ENCODE measurements around the gene ZNF148. TPM values are rescaled to one million over a fixed set of nuclear protein-coding genes. Genes with fewer than 3 reads are reported as not detected.

ZNF148 gene
- total RNA-seq, 2 experiments from 2014 or later: 30.3 to 37.7 TPM

GRCh38 chr3:125271127-125271526 is 104.0 kb downstream of the ZNF148 start:
- ATAC-seq: no peak
- peaks cover 11% of the 10 kb centered on the region for H3K4me1 Mint-ChIP-seq

GRCh38 chr3:125267460-125267859 is 107.7 kb downstream of the ZNF148 start:
- ChIA-PET POLR2A (no interaction called here), CTCF (interaction anchor here (0.6 to 0.8 kb wide), 3 partner anchors 50 to 81 kb away, joined by 3 to 4 read pairs (median 3); no protein-coding TSS in a partner anchor)
- DNase-seq: no peak
- Mint-ChIP-seq H3K4me3 (no peak overlapping the region), H3K4me1 (peaks cover 11% of the 10 kb centered on the region), H3K9me3 (ENCODE audit: low read depth) (no peaks in the 10 kb centered on the region), H3K27ac (no peak overlapping the region), H3K36me3 (ENCODE audit: low read depth) (peaks cover 37% of the 10 kb centered on the region), H3K27me3 (no peaks in the 10 kb centered on the region)
- intact Hi-C loops (cut with DNase I, micrococcal nuclease): no loop called here
- ATAC-seq: no peak

More at GRCh38 chr3:125271127-125271526, 104.0 kb downstream of the ZNF148 start:
- intact Hi-C loops (cut with DNase I, micrococcal nuclease): no loop called here
- ChIA-PET POLR2A (no interaction called here), CTCF (interaction anchor here (1.0 kb wide), 1 partner anchor 11 kb away, joined by 3 read pairs; no protein-coding TSS in a partner anchor)
- no peak for DNase-seq
- Mint-ChIP-seq H3K27me3 (no peaks in the 10 kb centered on the region), H3K27ac (no peak overlapping the region), H3K9me3 (ENCODE audit: low read depth) (no peaks in the 10 kb centered on the region), H3K36me3 (ENCODE audit: low read depth) (peaks cover 30% of the 10 kb centered on the region), H3K4me3 (no peak overlapping the region)

GRCh38 chr3:125266971-125267370 is 108.2 kb downstream of the ZNF148 start:
- no peak overlapping the region for H3K27ac Mint-ChIP-seq
- DNase-seq (no peak), ATAC-seq (no peak)
- intact Hi-C loops (cut with DNase I, micrococcal nuclease): no loop called here
- no peak overlapping the region for H3K4me3 Mint-ChIP-seq
- peaks cover 35% of the 10 kb centered on the region for H3K36me3 Mint-ChIP-seq (ENCODE audit: low read depth)
- ChIA-PET CTCF (interaction anchor here (0.6 to 0.8 kb wide), 3 partner anchors 50 to 80 kb away, joined by 3 to 4 read pairs (median 3); no protein-coding TSS in a partner anchor), POLR2A (no interaction called here)
- H3K9me3 Mint-ChIP-seq (ENCODE audit: low read depth): no peaks in the 10 kb centered on the region
- no peaks in the 10 kb centered on the region for H3K27me3 Mint-ChIP-seq
- H3K4me1 Mint-ChIP-seq: peaks cover 11% of the 10 kb centered on the region

GRCh38 chr3:125262161-125262560 is 113.0 kb downstream of the ZNF148 start:
- ATAC-seq: no peak
- intact Hi-C loops (cut with DNase I, micrococcal nuclease): no loop called here
- Mint-ChIP-seq H3K27ac (no peak overlapping the region), H3K4me3 (no peak overlapping the region), H3K4me1 (peaks cover 14% of the 10 kb centered on the region), H3K27me3 (no peaks in the 10 kb centered on the region), H3K9me3 (ENCODE audit: low read depth) (peaks cover 4% of the 10 kb centered on the region), H3K36me3 (ENCODE audit: low read depth) (peaks cover 45% of the 10 kb centered on the region)
- no peak for DNase-seq
- ChIA-PET CTCF (interaction anchor here (0.9 to 1.0 kb wide), 2 partner anchors 10 to 14 kb away, joined by 3 to 5 read pairs; no protein-coding TSS in a partner anchor), POLR2A (no interaction called here)

GRCh38 chr3:125261031-125261430 is 114.1 kb downstream of the ZNF148 start:
- ChIA-PET POLR2A (no interaction called here), CTCF (interaction anchor here (0.6 to 1.0 kb wide), 2 partner anchors 9 to 44 kb away, joined by 3 to 5 read pairs; no protein-coding TSS in a partner anchor)
- Mint-ChIP-seq H3K9me3 (ENCODE audit: low read depth) (peaks cover 8% of the 10 kb centered on the region), H3K4me3 (no peak overlapping the region), H3K27me3 (no peaks in the 10 kb centered on the region), H3K4me1 (peaks cover 5% of the 10 kb centered on the region), H3K27ac (no peak overlapping the region), H3K36me3 (ENCODE audit: low read depth) (peaks cover 41% of the 10 kb centered on the region)
- intact Hi-C loops (cut with DNase I, micrococcal nuclease): no loop called here
- no peak for ATAC-seq
- DNase-seq: no peak

- no peaks in the 10 kb centered on the region for H3K27me3 Mint-ChIP-seq
- peaks cover 5% of the 10 kb centered on the region for H3K4me1 Mint-ChIP-seq
- H3K9me3 Mint-ChIP-seq (ENCODE audit: low read depth): peaks cover 8% of the 10 kb centered on the region
- no peak overlapping the region for H3K4me3 Mint-ChIP-seq
- peaks cover 40% of the 10 kb centered on the region for H3K36me3 Mint-ChIP-seq (ENCODE audit: low read depth)
- no peak for ATAC-seq
- CTCF ChIA-PET: no interaction called here
- POLR2A ChIA-PET: no interaction called here
- intact Hi-C loops (cut with DNase I, micrococcal nuclease): no loop called here
- DNase-seq: no peak
- H3K27ac Mint-ChIP-seq: no peak overlapping the region
Measured at GRCh38 chr3:125260158-125260557, 115.0 kb downstream of the ZNF148 start.

- intact Hi-C loops (cut with DNase I, micrococcal nuclease): no loop called here
- H3K36me3 Mint-ChIP-seq (ENCODE audit: low read depth): peaks cover 47% of the 10 kb centered on the region
- no peak for DNase-seq
- H3K27me3 Mint-ChIP-seq: no peaks in the 10 kb centered on the region
- peaks cover 8% of the 10 kb centered on the region for H3K4me1 Mint-ChIP-seq
- no peak overlapping the region for H3K4me3 Mint-ChIP-seq
- no peak overlapping the region for H3K27ac Mint-ChIP-seq
- POLR2A ChIA-PET: no interaction called here
- ATAC-seq: no peak
- peaks cover 8% of the 10 kb centered on the region for H3K9me3 Mint-ChIP-seq (ENCODE audit: low read depth)
- CTCF ChIA-PET: no interaction called here
Measured at GRCh38 chr3:125257536-125257935, 117.6 kb downstream of the ZNF148 start.

- Mint-ChIP-seq H3K27me3 (no peaks in the 10 kb centered on the region), H3K36me3 (ENCODE audit: low read depth) (peaks cover 47% of the 10 kb centered on the region), H3K9me3 (ENCODE audit: low read depth) (peaks cover 8% of the 10 kb centered on the region), H3K4me1 (peaks cover 8% of the 10 kb centered on the region), H3K27ac (no peak overlapping the region), H3K4me3 (no peak overlapping the region)
- ChIA-PET POLR2A (no interaction called here), CTCF (interaction anchor here (0.6 kb wide), 1 partner anchor 274 kb away, joined by 3 read pairs; no protein-coding TSS in a partner anchor)
- no peak for DNase-seq
- intact Hi-C loops (cut with DNase I, micrococcal nuclease): no loop called here
- no peak for ATAC-seq
Measured at GRCh38 chr3:125256675-125257074, 118.5 kb downstream of the ZNF148 start.

GRCh38 chr3:125250973-125251372 is 124.2 kb downstream of the ZNF148 start:
- intact Hi-C loops (cut with DNase I, micrococcal nuclease): no loop called here
- Mint-ChIP-seq H3K27me3 (no peaks in the 10 kb centered on the region), H3K27ac (no peak overlapping the region), H3K36me3 (ENCODE audit: low read depth) (peaks cover 19% of the 10 kb centered on the region), H3K9me3 (ENCODE audit: low read depth) (no peaks in the 10 kb centered on the region), H3K4me1 (peaks cover 3% of the 10 kb centered on the region), H3K4me3 (no peak overlapping the region)
- DNase-seq (no peak), ATAC-seq (no peak)
- POLR2A ChIA-PET: no interaction called here
- CTCF ChIA-PET: interaction anchor here (0.9 kb wide), 1 partner anchor 190 kb away, joined by 3 read pairs; no protein-coding TSS in a partner anchor

GRCh38 chr3:125246237-125246636 is 128.9 kb downstream of the ZNF148 start:
- DNase-seq (no peak), ATAC-seq (no peak)
- no peaks in the 10 kb centered on the region for H3K4me1 Mint-ChIP-seq
- peaks cover 22% of the 10 kb centered on the region for H3K36me3 Mint-ChIP-seq (ENCODE audit: low read depth)
- CTCF ChIA-PET: no interaction called here
- intact Hi-C loops (cut with DNase I, micrococcal nuclease): no loop called here
- no peaks in the 10 kb centered on the region for H3K27me3 Mint-ChIP-seq
- no peak overlapping the region for H3K27ac Mint-ChIP-seq
- H3K9me3 Mint-ChIP-seq (ENCODE audit: low read depth): no peaks in the 10 kb centered on the region
- POLR2A ChIA-PET: no interaction called here
- no peak overlapping the region for H3K4me3 Mint-ChIP-seq

- no peaks in the 10 kb centered on the region for H3K9me3 Mint-ChIP-seq (ENCODE audit: low read depth)
- CTCF ChIA-PET: no interaction called here
Measured at GRCh38 chr3:125245521-125245920, 129.6 kb downstream of the ZNF148 start.

GRCh38 chr3:125240496-125240895 is 134.6 kb downstream of the ZNF148 start:
- H3K27me3 Mint-ChIP-seq: no peaks in the 10 kb centered on the region
- H3K36me3 Mint-ChIP-seq (ENCODE audit: low read depth): peaks cover 38% of the 10 kb centered on the region
- peaks cover 6% of the 10 kb centered on the region for H3K9me3 Mint-ChIP-seq (ENCODE audit: low read depth)
- ChIA-PET POLR2A (no interaction called here), CTCF (no interaction called here)
- ATAC-seq (no peak), DNase-seq (no peak)
- intact Hi-C loops (cut with DNase I, micrococcal nuclease): no loop called here
- no peaks in the 10 kb centered on the region for H3K4me1 Mint-ChIP-seq
- no peak overlapping the region for H3K27ac Mint-ChIP-seq
- no peak overlapping the region for H3K4me3 Mint-ChIP-seq

More at GRCh38 chr3:125245521-125245920, 129.6 kb downstream of the ZNF148 start:
- intact Hi-C loops (cut with DNase I, micrococcal nuclease): no loop called here
- no peak overlapping the region for H3K27ac Mint-ChIP-seq
- no peaks in the 10 kb centered on the region for H3K4me1 Mint-ChIP-seq
- H3K4me3 Mint-ChIP-seq: no peak overlapping the region
- H3K36me3 Mint-ChIP-seq (ENCODE audit: low read depth): peaks cover 22% of the 10 kb centered on the region
- POLR2A ChIA-PET: no interaction called here
- no peaks in the 10 kb centered on the region for H3K27me3 Mint-ChIP-seq
- ATAC-seq: no peak
- no peak for DNase-seq
